OCI-LY1 (cell line): ENCODE results near the gene COLEC12.

Experiments used
- CTCF ChIP-seq: fragments of 200-600 bp; sonication (generic), shearing (Covaris generic); IDR thresholded peaks from 2 replicates; pipeline ENCODE4 v1.5.1; 2017; ENCODE audit warnings: mild to moderate bottlenecking, antibody characterized with exemption, low read length, moderate library complexity, mixed read lengths
- EZH2 ChIP-seq: fragments of 200-600 bp; sonication (generic), shearing (Covaris generic); IDR thresholded peaks from 2 replicates; pipeline ENCODE4 v1.8.0; 2017; ENCODE audit warnings: borderline replicate concordance, mixed run types, mild to moderate bottlenecking, antibody characterized with exemption, low read length, moderate library complexity, mixed read lengths

GRCh38 chr18:421247-422155 is 79.0 kb downstream of the COLEC12 start:
- TF ChIP-seq CTCF (no peak), EZH2 (no peak)
